K562 (cell line): Measurements from ENCODE around the gene DNASE1L1. TPM values are rescaled to one million over a fixed set of nuclear protein-coding genes. Genes with fewer than 3 reads are reported as not detected.
A peak's percentile ranks its signal among the peaks of the same experiment; 100 is the strongest.

Experiments used
- CREB1 ChIP-seq, 2 experiments: sonication (generic) in 1 of 2; formaldehyde crosslinking in 1 of 2; IDR thresholded peaks; 2 replicates each; pipeline versions ENCODE4 v1.6.1 to v1.8.0; 2012 to 2022; ENCODE audit warnings: inconsistent platforms in 1 of 2, mild to moderate bottlenecking in 1 of 2, missing genetic modification reagents in 1 of 2, moderate library complexity in 1 of 2
- MXI1 ChIP-seq: IDR thresholded peaks from 2 replicates; pipeline ENCODE4 v1.6.1; 2011; ENCODE audit warnings: low read depth, mild to moderate bottlenecking, improper control_type of control experiment, low read length
- PHF8 ChIP-seq: fragments of 200-600 bp; sonication (generic); IDR thresholded peaks from 2 replicates; pipeline ENCODE4 v1.6.1; 2012; ENCODE audit warnings: mixed run types, mild to moderate bottlenecking, inconsistent platforms, low read length, moderate library complexity, borderline replicate concordance
- SRF ChIP-seq, 2 experiments: fragments of 250-450, 450-650 bp in 1 of 2; sonication (Bioruptor Pico) in 1 of 2; sonication (generic) in 1 of 2; formaldehyde crosslinking; IDR thresholded peaks; 2 replicates each; pipeline versions ENCODE4 v1.5.0 to v1.5.1; 2020 to 2022; ENCODE audit warnings: mild to moderate bottlenecking in 1 of 2, missing genetic modification reagents in 1 of 2
- SRSF9 ChIP-seq: fragments of 200-400 bp; formaldehyde crosslinking; IDR thresholded peaks from 2 replicates; pipeline ENCODE4 v1.6.1; 2017; ENCODE audit warnings: low read depth, low read length, borderline replicate concordance
- YBX1 ChIP-seq: fragments of 450-650 bp; IDR thresholded peaks from 2 replicates; pipeline ENCODE4 v1.7.1; 2016; ENCODE audit warnings: mild to moderate bottlenecking
- ZBTB40 ChIP-seq, 2 experiments: fragments of 450-650 bp in 1 of 2; sonication (generic) in 1 of 2; formaldehyde crosslinking in 1 of 2; IDR thresholded peaks; 2 replicates each; pipeline versions ENCODE4 v1.7.1 to v1.9.0; 2016 to 2022; ENCODE audit warnings: inconsistent platforms in 1 of 2, mild to moderate bottlenecking in 1 of 2, missing genetic modification reagents in 1 of 2
- ZNF354B ChIP-seq: fragments of 250-450 bp; sonication (Bioruptor Pico); IDR thresholded peaks from 2 replicates; pipeline ENCODE4 v1.4.0; 2020
- ZZZ3 ChIP-seq: fragments of 450-650 bp; IDR thresholded peaks from 2 replicates; pipeline ENCODE4 v1.6.1; 2016; ENCODE audit warnings: antibody characterized with exemption, mild to moderate bottlenecking, moderate library complexity
- polyA plus RNA-seq, 8 experiments: library from polyadenylated mRNA; depleted of rRNA in 4 of 8; stranded (reverse) in 5 of 8; unstranded in 3 of 8; fragments of >200 nt; fragmentation: Nextera tagmentation in 2 of 8; fragmentation: Illumina TruSeq in 1 of 8; extraction: Ambion mirVana in 2 of 8; extraction: Trizol in 1 of 8; gene quantifications; 2 replicates each; pipeline versions ENCODE4 v1.2.1 to v1.2.3, GENCODE V29; 2011 to 2014; ENCODE audit warnings: inconsistent platforms in 1 of 8, missing spikeins in 1 of 8
- total RNA-seq, 7 experiments: library from RNA; depleted of rRNA in 6 of 7; stranded (reverse); fragments of >200 nt in 6 of 7; fragmentation: Illumina TruSeq in 2 of 7; extraction: Trizol in 2 of 7; gene quantifications; 2 replicates each; pipeline versions ENCODE4 v1.2.1 to v1.2.3, GENCODE V29; 2011 to 2021; ENCODE audit warnings: low replicate concordance in 1 of 7
- TF ChIP-seq, protein P1 (sequence below): IDR thresholded peaks from 3 replicates; pipeline ENCODE4 v1.6.1; 2011; ENCODE audit warnings: borderline replicate concordance, mild to moderate bottlenecking, moderate library complexity; ENCODE audit not compliant: insufficient read length; ENCODE audit errors: extremely low read depth
- TF ChIP-seq, protein P2 (sequence below): fragments of 200-400 bp; formaldehyde crosslinking; IDR thresholded peaks from 2 replicates; pipeline ENCODE4 v1.6.1; 2017; ENCODE audit warnings: mild to moderate bottlenecking, low read depth, low read length, moderate library complexity

DNASE1L1 gene
- total and polyA plus RNA-seq, 9 of the 15 experiments (the other 6 are each of a cell fraction or from before 2014, with no cell fraction given): 0.73 to 12.6 (median 7.9) TPM

GRCh38 chrX:154397888-154398667 lies 11.0 kb downstream of the DNASE1L1 start, which contains the start of gene RPL10 (continued):
- TF ChIP-seq ZBTB40 (IDR thresholded peaks at IDR 0.05): no peak
- TF ChIP-seq ZBTB40 (CRISPR knock-in tag; IDR thresholded peaks at IDR 0.05): 0 out of 2 replicates have a peak, but pooled peaks have one; percentile 47
- TF ChIP-seq, protein P1, sequence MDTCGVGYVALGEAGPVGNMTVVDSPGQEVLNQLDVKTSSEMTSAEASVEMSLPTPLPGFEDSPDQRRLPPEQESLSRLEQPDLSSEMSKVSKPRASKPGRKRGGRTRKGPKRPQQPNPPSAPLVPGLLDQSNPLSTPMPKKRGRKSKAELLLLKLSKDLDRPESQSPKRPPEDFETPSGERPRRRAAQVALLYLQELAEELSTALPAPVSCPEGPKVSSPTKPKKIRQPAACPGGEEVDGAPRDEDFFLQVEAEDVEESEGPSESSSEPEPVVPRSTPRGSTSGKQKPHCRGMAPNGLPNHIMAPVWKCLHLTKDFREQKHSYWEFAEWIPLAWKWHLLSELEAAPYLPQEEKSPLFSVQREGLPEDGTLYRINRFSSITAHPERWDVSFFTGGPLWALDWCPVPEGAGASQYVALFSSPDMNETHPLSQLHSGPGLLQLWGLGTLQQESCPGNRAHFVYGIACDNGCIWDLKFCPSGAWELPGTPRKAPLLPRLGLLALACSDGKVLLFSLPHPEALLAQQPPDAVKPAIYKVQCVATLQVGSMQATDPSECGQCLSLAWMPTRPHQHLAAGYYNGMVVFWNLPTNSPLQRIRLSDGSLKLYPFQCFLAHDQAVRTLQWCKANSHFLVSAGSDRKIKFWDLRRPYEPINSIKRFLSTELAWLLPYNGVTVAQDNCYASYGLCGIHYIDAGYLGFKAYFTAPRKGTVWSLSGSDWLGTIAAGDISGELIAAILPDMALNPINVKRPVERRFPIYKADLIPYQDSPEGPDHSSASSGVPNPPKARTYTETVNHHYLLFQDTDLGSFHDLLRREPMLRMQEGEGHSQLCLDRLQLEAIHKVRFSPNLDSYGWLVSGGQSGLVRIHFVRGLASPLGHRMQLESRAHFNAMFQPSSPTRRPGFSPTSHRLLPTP: no peak
- TF ChIP-seq SRF (CRISPR knock-in tag; IDR thresholded peaks at IDR 0.05): peak; percentile 47 to 97; a peak in 3 of 4 replicates
- no peak for TF ChIP-seq SRSF9
- no peak for TF ChIP-seq ZNF354B (CRISPR knock-in tag)
- TF ChIP-seq, protein P2, sequence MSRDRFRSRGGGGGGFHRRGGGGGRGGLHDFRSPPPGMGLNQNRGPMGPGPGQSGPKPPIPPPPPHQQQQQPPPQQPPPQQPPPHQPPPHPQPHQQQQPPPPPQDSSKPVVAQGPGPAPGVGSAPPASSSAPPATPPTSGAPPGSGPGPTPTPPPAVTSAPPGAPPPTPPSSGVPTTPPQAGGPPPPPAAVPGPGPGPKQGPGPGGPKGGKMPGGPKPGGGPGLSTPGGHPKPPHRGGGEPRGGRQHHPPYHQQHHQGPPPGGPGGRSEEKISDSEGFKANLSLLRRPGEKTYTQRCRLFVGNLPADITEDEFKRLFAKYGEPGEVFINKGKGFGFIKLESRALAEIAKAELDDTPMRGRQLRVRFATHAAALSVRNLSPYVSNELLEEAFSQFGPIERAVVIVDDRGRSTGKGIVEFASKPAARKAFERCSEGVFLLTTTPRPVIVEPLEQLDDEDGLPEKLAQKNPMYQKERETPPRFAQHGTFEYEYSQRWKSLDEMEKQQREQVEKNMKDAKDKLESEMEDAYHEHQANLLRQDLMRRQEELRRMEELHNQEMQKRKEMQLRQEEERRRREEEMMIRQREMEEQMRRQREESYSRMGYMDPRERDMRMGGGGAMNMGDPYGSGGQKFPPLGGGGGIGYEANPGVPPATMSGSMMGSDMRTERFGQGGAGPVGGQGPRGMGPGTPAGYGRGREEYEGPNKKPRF: no peak
- TF ChIP-seq PHF8: peak; percentile 89
- TF ChIP-seq ZZZ3: peak; percentile 71; the same call in 1 of the 2 replicates
- peak; percentile 71; the same call in 1 of the 2 replicates for TF ChIP-seq MXI1
- no peak for TF ChIP-seq YBX1
- TF ChIP-seq CREB1 (IDR thresholded peaks at IDR 0.05): peak; percentile 93
- TF ChIP-seq CREB1 (CRISPR knock-in tag; IDR thresholded peaks at IDR 0.05): peak; percentile 94
